NCI-H69 (cell line): ENCODE measurements around the gene NT5DC1.
A peak's percentile ranks its signal among the peaks of the same experiment; 100 is the strongest.
"Not testable (repeated sequence)": the region's sequence is repeated elsewhere in the genome, so short reads cannot be mapped to it uniquely, and the experiment has no call there.

ENCODE experiments used
- DNase-seq: peaks from one replicate; lab custom pipeline; 2025; lab: John Stamatoyannopoulos, UW

Gene NT5DC1

DNA sequence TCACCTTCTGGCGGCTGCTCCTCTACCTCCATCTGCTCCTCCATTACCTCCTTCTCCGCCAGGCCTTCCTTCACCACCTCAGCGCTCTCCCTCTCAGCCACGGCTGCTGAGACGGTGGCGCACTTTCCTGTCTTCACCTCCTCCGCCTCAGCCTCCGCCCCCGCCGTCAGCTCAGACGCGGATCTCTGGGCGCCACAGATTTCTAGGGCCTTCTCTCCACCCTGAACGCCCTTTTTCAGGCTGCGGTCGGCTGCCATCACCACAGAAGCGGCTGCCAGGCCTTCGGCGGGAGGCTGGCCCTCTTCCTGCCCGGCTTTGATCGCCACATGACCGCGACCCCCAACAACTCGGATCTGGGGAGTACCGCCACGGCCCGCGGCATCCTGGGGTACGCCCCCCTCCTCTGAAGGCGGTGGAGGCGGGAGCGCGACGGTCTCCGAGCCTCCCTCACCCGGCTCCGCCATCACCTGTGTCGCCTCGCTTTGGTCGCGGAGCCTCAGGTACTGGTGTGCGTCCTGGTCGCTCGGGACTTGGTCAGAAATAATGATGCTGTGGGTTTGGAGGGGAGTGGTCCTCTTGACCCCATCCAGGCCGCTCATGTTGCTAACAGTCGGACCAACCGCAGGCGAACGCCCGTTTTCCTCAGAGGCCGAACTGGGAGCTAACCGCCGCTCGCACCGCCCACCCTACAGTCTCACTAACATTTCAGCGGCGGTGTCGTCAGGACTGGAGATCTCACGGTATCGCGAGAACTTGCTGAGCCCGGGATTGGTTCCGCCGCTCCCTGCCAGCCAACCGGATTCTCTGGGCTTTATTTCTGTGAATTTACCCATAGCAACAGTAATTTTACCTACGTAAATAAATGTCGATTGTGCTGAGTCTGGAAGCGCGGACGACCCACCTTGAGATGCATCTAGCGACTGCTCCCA lies 178.8 kb downstream of the NT5DC1 start, which contains the start of gene TSPYL1:
TSPYL1 (minus strand) TSS at position 699 of the 929 bp plus-strand sequence; CDS start at position 599, 100 bp downstream.
- peak; percentile 96 for DNase-seq

DNA sequence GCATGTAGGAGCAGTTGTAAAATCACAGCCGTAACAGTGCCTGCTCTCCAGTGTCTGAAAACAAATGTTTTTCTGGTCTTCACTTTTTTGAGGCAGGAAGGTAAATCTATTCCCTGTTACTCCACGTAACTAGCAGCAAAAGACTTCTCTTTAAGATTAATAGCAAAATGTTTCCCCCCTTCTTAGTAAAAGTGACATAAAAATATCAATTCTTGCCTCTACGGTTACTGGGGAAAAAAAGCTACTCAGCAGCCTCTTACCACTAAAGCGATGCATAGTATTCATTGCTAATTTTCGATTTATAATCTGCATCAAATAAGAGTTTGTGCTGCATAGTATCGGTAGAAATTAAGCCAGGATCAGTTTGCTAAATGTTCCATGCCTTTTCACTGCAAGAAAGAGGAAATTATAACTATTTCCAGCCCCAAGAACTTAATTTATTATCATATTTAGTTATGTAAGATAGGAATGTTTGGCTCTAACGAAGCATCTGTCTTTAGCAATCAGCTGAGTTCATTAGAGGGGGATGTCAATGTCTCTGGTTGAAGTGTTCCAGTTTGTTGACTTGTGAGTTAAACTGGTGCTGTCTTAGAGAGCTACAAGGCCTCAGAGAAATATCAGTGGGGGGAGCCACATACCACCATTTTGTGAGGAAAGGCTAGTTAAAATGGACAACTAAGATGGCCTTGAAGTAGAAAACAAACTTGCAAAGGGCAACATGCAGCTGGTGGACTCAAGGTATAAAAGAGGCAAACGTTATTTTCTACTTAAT lies 179.7 kb downstream of the NT5DC1 start:
- DNase-seq: peak; percentile 40

DNA sequence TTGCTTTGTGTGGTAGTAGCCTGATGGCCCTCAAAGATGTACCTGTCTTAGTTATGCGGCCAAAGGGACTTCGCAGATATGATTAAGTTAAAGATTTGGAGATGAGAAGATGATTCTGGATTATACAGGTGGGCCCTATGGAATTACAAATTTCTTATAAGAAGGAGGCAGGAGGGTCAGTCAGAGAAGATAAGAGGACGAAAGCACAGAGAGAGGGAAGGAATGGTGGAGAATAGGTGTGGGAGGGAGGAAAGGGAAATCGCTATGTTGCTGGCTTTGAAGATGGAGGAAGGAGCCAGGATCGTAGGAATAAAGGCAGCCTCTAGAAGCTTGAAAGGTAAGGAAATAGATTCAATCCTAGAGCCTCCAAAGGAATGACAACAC lies 180.3 kb downstream of the NT5DC1 start:
- peak; percentile 12 for DNase-seq

DNA sequence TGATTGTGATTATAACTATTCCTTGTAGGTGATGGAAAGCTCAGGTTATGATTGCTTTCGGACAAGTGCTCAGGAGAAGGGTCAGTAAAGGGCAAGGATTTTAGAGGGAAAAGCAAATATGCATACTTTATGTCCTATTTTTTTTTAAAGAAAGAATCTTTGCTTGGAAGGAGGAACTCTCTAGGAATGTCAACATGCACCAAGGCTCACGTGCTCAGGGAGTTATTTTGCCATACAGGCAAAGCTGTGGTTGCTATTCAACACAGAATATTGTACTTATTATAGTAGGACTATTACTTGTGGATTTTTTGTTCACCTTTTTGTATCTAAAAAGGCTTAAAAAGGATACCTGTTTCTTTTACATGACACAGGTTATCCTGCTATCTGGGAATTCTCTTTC lies 182.0 kb downstream of the NT5DC1 start:
- DNase-seq: peak; percentile 27

DNA sequence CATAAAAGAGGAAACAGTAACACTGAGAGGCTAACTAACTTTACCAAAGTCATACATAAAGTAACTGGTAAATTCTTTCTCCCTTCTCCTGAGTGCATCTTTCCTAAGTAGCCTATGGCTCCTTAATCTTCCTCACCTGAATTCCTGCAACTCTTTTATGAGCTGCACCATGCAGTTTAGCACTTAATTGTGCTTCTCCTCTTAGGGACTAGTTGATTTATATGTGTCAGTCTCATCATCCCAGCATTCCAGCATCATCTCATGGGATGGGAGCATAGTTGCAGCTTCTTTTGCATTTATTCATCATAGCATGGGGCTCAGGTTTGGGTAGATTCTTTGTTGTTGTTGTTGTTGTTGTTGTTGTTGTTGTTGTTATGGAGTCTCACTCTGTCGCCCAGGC lies 182.5 kb downstream of the NT5DC1 start:
- no peak for DNase-seq

DNA sequence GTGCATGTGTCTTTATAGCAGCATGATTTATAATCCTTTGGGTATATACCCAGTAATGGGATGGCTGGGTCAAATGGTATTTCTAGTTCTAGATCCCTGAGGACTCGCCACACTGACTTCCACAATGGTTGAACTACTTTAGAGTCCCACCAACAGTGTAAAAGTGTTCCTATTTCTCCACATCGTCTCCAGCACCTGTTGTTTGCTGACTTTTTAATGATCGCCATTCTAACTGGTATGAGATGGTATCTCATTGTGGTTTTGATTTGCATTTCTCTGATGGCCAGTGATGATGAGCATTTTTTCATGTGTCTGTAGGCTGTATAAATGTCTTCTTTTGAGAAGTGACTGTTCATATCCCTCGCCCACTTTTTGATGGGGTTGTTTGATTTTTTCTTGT lies 184.3 kb downstream of the NT5DC1 start:
- DNase-seq: not testable (repeated sequence)

DNA sequence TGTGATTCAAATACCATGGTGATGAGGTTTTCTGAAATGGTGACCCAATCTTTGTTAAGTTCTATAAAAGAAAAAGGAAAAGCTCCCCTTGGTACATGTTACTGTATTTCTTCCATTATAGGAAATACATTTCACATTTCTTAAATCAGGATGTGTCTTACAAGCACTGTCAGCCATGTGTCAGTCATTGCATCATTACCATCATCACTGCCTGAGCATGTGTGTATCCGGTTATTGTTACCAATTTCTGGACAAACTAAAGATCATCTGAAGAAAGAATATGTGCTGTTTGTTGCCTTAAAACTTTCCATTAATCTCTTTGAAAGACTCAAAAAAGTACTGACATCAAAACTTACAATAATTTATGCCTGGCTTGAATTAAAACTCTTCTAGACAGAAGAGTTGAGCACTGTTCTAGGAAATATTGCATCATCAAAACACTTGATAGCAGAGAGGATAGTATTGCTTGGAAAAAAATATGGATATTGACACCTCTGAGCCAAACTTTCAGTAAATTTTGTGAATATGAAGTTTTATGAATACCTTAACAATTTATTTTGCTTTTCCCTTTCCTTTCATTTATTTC lies 186.2 kb downstream of the NT5DC1 start:
- DNase-seq: no peak

DNA sequence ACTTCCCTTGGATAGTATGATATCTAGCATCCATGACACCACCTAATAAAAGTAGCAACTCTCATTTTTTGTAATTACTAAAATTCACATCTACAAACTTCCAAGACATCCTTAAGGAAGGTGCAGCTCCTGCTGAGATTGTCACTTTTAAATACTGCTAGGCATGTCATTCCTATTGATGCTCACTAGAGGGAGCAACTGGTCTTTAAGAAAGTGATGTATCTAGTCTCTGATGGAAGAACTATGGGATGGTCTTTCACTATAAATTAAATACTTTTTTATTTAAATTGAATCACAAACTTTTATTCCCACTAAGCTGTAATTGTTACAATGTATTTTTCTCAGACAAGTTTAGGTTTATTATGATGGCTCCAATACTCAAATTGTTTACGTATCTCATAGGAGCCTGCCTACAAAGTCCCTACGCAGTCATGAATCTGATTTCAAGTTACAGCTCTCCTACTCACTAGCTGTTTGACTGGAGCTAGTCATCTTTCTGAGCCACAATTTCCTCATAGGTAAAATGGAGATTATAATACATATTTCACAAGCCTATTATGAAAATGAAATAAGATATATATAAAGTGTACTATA lies 187.1 kb downstream of the NT5DC1 start:
- DNase-seq: peak; percentile 55

DNA sequence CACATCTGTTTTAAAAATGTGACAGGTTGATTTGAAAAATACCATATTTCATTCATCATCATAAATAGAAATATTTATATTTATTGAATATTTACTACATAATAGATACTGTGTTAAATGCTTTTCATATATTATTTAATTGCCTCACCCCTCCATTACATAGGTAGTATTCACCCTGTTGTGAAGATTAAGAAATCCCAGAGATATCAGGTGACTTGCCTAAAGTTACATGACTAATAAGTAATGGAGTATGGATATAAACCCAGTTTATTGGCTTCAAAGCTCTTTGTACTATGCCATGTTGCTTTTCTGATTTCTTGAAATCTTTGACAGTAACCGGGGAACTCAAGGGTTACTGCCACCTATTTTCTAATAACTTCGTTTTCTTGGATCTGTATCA lies 189.2 kb downstream of the NT5DC1 start:
- no peak for DNase-seq

DNA sequence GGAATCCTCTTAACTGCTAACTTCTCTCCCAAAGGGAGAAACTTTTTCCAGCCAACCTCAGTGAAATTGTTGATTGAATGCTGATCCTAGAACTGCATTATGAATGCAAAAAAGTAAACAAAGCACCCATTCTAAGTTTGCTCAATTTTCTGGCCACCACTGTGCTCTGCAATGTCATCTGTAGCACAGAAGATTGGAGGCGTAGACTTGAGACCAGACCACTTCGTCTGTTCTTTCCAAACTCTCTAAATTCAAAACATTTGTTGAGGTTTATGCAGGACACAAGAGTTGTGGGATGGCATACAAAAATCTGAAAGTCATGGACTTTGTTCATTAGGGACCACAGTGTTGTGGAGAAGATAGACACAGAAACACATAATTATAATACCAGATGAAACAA lies 190.1 kb downstream of the NT5DC1 start:
- DNase-seq: no peak

DNA sequence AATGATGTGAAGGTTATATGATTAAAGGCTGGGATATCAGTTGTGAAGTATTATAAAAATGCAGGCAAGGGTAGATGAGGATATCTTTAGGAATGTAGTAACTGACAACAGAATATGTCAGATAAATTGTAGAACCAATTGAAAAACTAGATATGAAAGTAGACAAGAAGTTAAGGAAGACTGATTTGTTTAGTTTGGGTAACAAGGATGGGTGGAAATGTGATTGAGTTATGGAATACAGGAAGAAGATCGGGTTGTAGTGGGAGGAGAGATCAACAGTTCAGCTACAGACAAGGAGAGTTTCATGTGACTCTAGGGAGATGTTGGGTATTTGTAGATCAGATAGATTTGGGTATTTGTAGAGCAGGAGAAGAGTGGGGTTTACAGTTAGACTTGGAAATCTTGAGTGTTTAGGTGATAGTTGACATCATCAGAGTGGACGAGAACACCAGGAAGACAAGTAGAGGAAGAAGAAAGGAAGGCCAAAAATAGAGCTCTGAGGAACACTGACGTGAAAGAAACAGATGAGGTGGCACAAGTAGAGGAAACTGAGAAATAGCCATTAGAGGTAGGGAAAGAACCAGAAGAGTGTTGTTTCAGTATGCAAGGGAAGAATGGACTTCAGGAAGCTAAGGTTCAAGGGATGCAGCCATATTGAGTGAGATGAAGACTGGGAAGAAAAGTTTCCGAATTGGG lies 191.2 kb downstream of the NT5DC1 start:
- no peak for DNase-seq

DNA sequence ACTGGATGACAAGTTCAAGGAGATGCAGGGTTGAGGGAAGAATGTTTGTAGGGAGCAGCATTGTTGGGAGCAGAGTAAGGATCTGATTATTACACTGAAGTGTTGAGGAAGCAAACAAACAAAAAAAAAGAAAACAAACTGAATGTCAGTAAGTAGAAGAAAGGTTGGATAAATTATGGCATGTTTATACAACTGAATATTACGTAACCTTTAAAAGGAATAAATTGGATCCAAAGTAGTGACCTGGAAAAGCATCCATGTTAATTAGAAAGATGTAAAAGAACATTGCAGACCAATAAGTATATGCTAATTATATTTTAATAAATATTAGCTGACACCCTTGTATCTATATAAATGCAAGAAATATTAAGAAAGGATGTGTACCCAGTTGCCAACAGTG lies 191.9 kb downstream of the NT5DC1 start:
- DNase-seq: no peak

DNA sequence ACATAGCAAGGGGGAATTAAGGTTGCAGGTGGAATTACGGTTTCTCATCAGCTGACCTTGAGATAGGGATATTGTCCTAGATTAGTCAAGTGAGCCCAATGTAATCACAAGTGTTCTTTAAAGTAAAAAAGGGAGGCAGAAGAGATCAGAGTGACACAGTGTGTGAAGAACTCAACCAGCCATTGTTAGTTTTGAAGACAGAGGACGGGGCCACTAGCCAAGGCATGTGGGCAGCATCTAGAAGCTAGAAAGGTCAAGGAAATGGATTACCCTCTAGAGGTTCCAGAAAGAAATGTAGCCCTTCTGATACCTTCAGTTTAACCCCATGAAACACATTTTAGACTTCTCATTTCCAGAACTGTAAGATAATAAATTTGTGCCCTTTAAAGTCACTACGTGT lies 197.6 kb downstream of the NT5DC1 start:
- DNase-seq: no peak

DNA sequence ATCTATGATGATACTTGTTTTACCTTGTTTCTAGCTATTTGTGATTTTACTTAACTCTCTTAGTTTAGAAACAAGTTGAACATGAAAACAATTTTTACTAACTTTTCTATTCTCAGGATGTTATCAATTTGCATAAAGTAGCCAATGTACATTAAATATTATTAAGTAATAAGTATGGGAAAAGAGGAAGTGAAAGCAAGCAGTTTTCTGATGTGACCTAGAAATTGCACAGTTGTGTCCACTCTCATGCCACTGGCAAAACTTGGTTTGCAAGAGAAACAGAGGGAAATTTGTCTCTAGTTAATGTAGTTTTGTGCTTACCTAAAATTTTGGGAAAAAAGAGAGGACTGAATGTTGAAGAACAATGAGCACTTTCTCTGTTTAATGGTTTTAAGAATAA lies 198.3 kb downstream of the NT5DC1 start:
- DNase-seq: no peak
